ENCODE results near the gene COX17.

Gene COX17

GRCh38 chr3:119676771-119677640 lies at the start of gene COX17:
TSS of gene COX17 (minus strand) at chr3:119677406. CDS start at chr3:119677310, 96 bp downstream.
- H3K36me3 ChIP-seq (ENCODE audit: low read length): peaks cover 26% of the 10 kb centered on the region; the same call in 1 of the 2 replicates
- H3K9ac ChIP-seq (ENCODE audit: low read length): peak within 1 kb of the TSS; percentile 66
- H3F3A ChIP-seq (ENCODE audit: insufficient read depth): peaks cover 10% of the 10 kb centered on the region
- H3K79me2 ChIP-seq (ENCODE audit: insufficient read depth, low read length): peaks cover 32% of the 10 kb centered on the region
- H3K9me3 ChIP-seq (ENCODE audit: insufficient read depth, low read length): no peaks in the 10 kb centered on the region
- H3K27me3 ChIP-seq (ENCODE audit: low read length): no peaks in the 10 kb centered on the region
- H4K20me1 ChIP-seq (ENCODE audit: low read depth, low read length): no peaks in the 10 kb centered on the region
- peak within 1 kb of the TSS; percentile 89 for H3K4me2 ChIP-seq (ENCODE audit: low read depth, low read length, poor library complexity, severe bottlenecking)
- peak within 1 kb of the TSS; percentile 50 for H2AFZ ChIP-seq (ENCODE audit: low read depth, low read length, severe bottlenecking)
- H3K4me3 ChIP-seq (ENCODE audit: insufficient read depth, low read length, poor library complexity, severe bottlenecking): peak within 1 kb of the TSS; percentile 86
- TF ChIP-seq EZH2phosphoT487 (conservative IDR thresholded peaks at IDR 0.05; ENCODE audit: low read length): no peak
- TF ChIP-seq CTCF (IDR thresholded peaks at IDR 0.05; ENCODE audit: insufficient read depth, low read length, poor library complexity, severe bottlenecking): no peak
- peak within 1 kb of the TSS; percentile 74 for H3K27ac ChIP-seq (ENCODE audit: low read depth, low read length)
- no peaks in the 10 kb centered on the region for H3K9me2 ChIP-seq (replicated peaks; ENCODE audit: insufficient read depth, low read length)

- Histone ChIP-seq H3K27me3 (ENCODE audit: low read length) (no peaks in the 10 kb centered on the region), H3K4me3 (ENCODE audit: insufficient read depth, low read length, poor library complexity, severe bottlenecking) (no peak overlapping the region), H3F3A (ENCODE audit: insufficient read depth) (no peaks in the 10 kb centered on the region), H3K79me2 (ENCODE audit: insufficient read depth, low read length) (no peaks in the 10 kb centered on the region), H4K20me1 (ENCODE audit: low read depth, low read length) (no peaks in the 10 kb centered on the region), H3K27ac (ENCODE audit: low read depth, low read length) (no peak overlapping the region), H3K36me3 (ENCODE audit: low read length) (no peaks in the 10 kb centered on the region), H3K9ac (ENCODE audit: low read length) (no peak overlapping the region), H2AFZ (ENCODE audit: low read depth, low read length, severe bottlenecking) (no peak overlapping the region), H3K4me2 (ENCODE audit: low read depth, low read length, poor library complexity, severe bottlenecking) (no peak overlapping the region), H3K9me2 (replicated peaks; ENCODE audit: insufficient read depth, low read length) (no peaks in the 10 kb centered on the region), H3K9me3 (ENCODE audit: insufficient read depth, low read length) (no peaks in the 10 kb centered on the region)
- no peak for TF ChIP-seq CTCF (IDR thresholded peaks at IDR 0.05; ENCODE audit: insufficient read depth, low read length, poor library complexity, severe bottlenecking)
- no peak for TF ChIP-seq EZH2phosphoT487 (conservative IDR thresholded peaks at IDR 0.05; ENCODE audit: low read length)
Measured at GRCh38 chr3:119726909-119727308, 49.7 kb upstream of the COX17 start.

- Histone ChIP-seq H3K9ac (ENCODE audit: low read length) (no peak overlapping the region), H3K36me3 (ENCODE audit: low read length) (no peaks in the 10 kb centered on the region), H3F3A (ENCODE audit: insufficient read depth) (no peaks in the 10 kb centered on the region), H3K4me3 (ENCODE audit: insufficient read depth, low read length, poor library complexity, severe bottlenecking) (no peak overlapping the region), H3K79me2 (ENCODE audit: insufficient read depth, low read length) (no peaks in the 10 kb centered on the region), H2AFZ (ENCODE audit: low read depth, low read length, severe bottlenecking) (no peak overlapping the region), H3K9me2 (replicated peaks; ENCODE audit: insufficient read depth, low read length) (no peaks in the 10 kb centered on the region), H4K20me1 (ENCODE audit: low read depth, low read length) (no peaks in the 10 kb centered on the region), H3K4me2 (ENCODE audit: low read depth, low read length, poor library complexity, severe bottlenecking) (no peak overlapping the region), H3K27ac (ENCODE audit: low read depth, low read length) (no peak overlapping the region), H3K27me3 (ENCODE audit: low read length) (no peaks in the 10 kb centered on the region), H3K9me3 (ENCODE audit: insufficient read depth, low read length) (no peaks in the 10 kb centered on the region)
- TF ChIP-seq EZH2phosphoT487 (conservative IDR thresholded peaks at IDR 0.05; ENCODE audit: low read length): no peak
- TF ChIP-seq CTCF (IDR thresholded peaks at IDR 0.05; ENCODE audit: insufficient read depth, low read length, poor library complexity, severe bottlenecking): no peak
Measured at GRCh38 chr3:119723022-119723421, 45.8 kb upstream of the COX17 start.
